Vagina (tissue), 2 donors: ENCODE data around the gene ABCG8. TPM values are rescaled to one million over a fixed set of nuclear protein-coding genes. Genes with fewer than 3 reads are reported as not detected.
A peak's percentile ranks its signal among the peaks of the same experiment; 100 is the strongest.

ENCODE experiments used
- DNase-seq, 2 donors: peaks; one replicate each; pipeline ENCODE4 v3.0.0-alpha.2; 2017; ENCODE audit errors: extremely low spot score in 2 of 2
- H3K27ac ChIP-seq: fragments of 200-600 bp; sonication (generic); one replicate; pipeline ENCODE4 v1.5.1; 2019
- H3K27me3 ChIP-seq: fragments of 200-600 bp; sonication (generic); one replicate; pipeline ENCODE4 v1.5.1; 2019
- H3K36me3 ChIP-seq, 2 donors: fragments of 200-600 bp; sonication (generic); one replicate each; pipeline ENCODE4 v1.5.1; 2017 to 2019
- H3K4me1 ChIP-seq: fragments of 200-600 bp; sonication (generic); one replicate; pipeline ENCODE4 v1.5.1; 2019
- H3K4me3 ChIP-seq, 2 donors: fragments of 200-600 bp; sonication (generic); 1 replicate in 1 of 2; 2 replicates in 1 of 2; pipeline ENCODE4 v1.5.1; 2016 to 2019
- H3K9me3 ChIP-seq: fragments of 200-600 bp; sonication (generic); one replicate; pipeline ENCODE4 v1.5.1; 2019
- POLR2A ChIP-seq, 2 donors: fragments of 450-650 bp; IDR thresholded peaks; one replicate each; pipeline ENCODE4 v1.6.1; 2017; ENCODE audit warnings: antibody characterized with exemption in 2 of 2, mild to moderate bottlenecking in 2 of 2, moderate library complexity in 2 of 2
- POLR2AphosphoS5 ChIP-seq, 2 donors: sonication (generic); formaldehyde crosslinking; IDR thresholded peaks; one replicate each; pipeline ENCODE4 v1.9.0; 2017; ENCODE audit warnings: antibody characterized with exemption in 2 of 2, mild to moderate bottlenecking in 2 of 2, low read depth in 1 of 2; ENCODE audit not compliant: insufficient read depth in 1 of 2
- intact Hi-C: fragments of 100-400 bp; cut with DNase I; formaldehyde crosslinking; loops from one replicate; pipeline ENCODE4 v1.15.1; 2023
- total RNA-seq: library from RNA; depleted of rRNA; stranded (reverse); fragments of >200 nt; gene quantifications from one replicate; pipeline ENCODE4 v1.2.3, GENCODE V29; 2016
- TF ChIP-seq, protein P1 (sequence below), 3 experiments: fragments of 450-650 bp in 2 of 3; fragments of 200-600 bp in 1 of 3; sonication (generic) in 1 of 3; IDR thresholded peaks; one replicate each; pipeline ENCODE4 v1.5.1; 2017 to 2019; ENCODE audit warnings: antibody characterized with exemption in 3 of 3, mild to moderate bottlenecking in 2 of 3, moderate library complexity in 2 of 3

The ABCG8 gene
- total RNA-seq, 1 donor from 2014 or later: not detected

DNA sequence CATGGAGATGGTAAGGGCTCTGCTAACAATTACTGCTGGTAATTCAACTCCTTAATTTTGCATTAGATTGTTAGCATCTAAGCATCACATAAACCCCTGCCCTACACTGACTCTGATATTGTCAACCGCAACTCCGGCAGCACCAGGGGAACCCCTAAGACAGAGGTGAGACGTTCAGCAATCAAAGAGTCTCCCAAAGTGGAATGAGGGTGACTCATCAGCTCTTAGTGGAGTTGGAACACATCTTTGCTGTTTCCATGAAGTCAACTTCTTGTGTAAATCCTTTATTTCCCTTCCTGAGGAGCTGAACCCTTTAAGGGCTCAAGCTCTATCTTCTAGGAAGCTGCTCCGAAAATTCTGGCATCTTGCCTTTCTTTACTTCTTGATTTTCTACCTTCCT is 52.1 kb downstream of the ABCG8 start:
- Histone ChIP-seq H3K9me3 (no peaks in the 10 kb centered on the region), H3K4me3 (no peak overlapping the region), H3K36me3 (peaks cover 0 to 57% of the 10 kb centered on the region in 2 donors), H3K27ac (peak overlapping the region; percentile 45), H3K4me1 (peaks cover 4% of the 10 kb centered on the region), H3K27me3 (no peaks in the 10 kb centered on the region)
- no peak for TF ChIP-seq POLR2A (IDR thresholded peaks at IDR 0.05)
- TF ChIP-seq POLR2AphosphoS5 (IDR thresholded peaks at IDR 0.05; ENCODE audit: insufficient read depth in 1 of 2, low read depth in 1 of 2): no peak
- TF ChIP-seq, protein P1, sequence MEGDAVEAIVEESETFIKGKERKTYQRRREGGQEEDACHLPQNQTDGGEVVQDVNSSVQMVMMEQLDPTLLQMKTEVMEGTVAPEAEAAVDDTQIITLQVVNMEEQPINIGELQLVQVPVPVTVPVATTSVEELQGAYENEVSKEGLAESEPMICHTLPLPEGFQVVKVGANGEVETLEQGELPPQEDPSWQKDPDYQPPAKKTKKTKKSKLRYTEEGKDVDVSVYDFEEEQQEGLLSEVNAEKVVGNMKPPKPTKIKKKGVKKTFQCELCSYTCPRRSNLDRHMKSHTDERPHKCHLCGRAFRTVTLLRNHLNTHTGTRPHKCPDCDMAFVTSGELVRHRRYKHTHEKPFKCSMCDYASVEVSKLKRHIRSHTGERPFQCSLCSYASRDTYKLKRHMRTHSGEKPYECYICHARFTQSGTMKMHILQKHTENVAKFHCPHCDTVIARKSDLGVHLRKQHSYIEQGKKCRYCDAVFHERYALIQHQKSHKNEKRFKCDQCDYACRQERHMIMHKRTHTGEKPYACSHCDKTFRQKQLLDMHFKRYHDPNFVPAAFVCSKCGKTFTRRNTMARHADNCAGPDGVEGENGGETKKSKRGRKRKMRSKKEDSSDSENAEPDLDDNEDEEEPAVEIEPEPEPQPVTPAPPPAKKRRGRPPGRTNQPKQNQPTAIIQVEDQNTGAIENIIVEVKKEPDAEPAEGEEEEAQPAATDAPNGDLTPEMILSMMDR (IDR thresholded peaks at IDR 0.05): no peak
- intact Hi-C loops: no loop called here
- no peak for DNase-seq

DNA sequence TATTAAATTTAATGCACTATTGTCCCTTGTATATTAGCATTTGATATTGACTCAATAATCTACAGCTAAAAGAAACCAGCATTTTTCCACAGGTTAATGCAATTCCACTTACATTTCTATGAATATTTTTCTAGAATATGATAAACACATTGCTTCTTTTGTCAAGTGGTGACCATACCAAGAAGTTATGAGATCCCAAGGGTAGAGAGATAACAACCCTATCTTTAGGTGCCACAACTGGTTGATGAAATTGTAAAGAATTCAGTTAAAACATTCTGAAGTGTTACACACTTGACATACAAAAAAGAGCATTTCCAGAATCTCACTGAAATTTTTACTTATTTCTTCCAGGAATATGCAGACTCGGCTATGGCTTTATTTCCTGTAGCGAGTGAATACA is 56.0 kb downstream of the ABCG8 start:
- peaks cover 4% of the 10 kb centered on the region for H3K4me1 ChIP-seq
- no peaks in the 10 kb centered on the region for H3K9me3 ChIP-seq
- no peak for DNase-seq
- no peak overlapping the region for H3K4me3 ChIP-seq
- peaks cover 0 to 35% of the 10 kb centered on the region in 2 donors for H3K36me3 ChIP-seq
- no peak overlapping the region for H3K27ac ChIP-seq
- TF ChIP-seq, protein P1 (IDR thresholded peaks at IDR 0.05): no peak
- TF ChIP-seq POLR2AphosphoS5 (IDR thresholded peaks at IDR 0.05; ENCODE audit: insufficient read depth in 1 of 2, low read depth in 1 of 2): no peak
- no peak for TF ChIP-seq POLR2A (IDR thresholded peaks at IDR 0.05)
- H3K27me3 ChIP-seq: no peaks in the 10 kb centered on the region
- intact Hi-C loops: no loop called here

DNA sequence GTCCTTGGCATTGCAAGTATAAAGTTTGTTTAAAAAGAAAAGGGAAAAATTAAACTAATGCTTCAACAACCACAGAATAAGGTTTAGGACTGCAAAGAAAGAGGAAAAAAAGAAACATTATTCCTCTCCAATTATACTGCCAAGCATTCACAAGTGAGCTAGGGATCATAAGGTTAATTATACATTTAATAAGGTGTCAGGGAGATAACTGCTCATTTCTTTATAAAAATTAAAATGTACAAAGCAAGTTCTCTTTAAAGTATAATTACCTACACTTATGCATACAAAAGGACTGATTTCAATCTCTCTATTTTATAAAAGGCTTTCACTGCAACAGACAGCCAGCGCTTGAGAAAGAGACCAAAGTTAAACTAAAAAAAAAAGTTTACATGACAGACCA is 58.1 kb downstream of the ABCG8 start:
- Histone ChIP-seq H3K4me3 (no peak overlapping the region), H3K4me1 (no peaks in the 10 kb centered on the region), H3K9me3 (no peaks in the 10 kb centered on the region), H3K27ac (no peak overlapping the region), H3K36me3 (peaks cover 0 to 35% of the 10 kb centered on the region in 2 donors), H3K27me3 (no peaks in the 10 kb centered on the region)
- no peak for DNase-seq
- TF ChIP-seq POLR2A (IDR thresholded peaks at IDR 0.05): no peak
- TF ChIP-seq POLR2AphosphoS5 (IDR thresholded peaks at IDR 0.05; ENCODE audit: insufficient read depth in 1 of 2, low read depth in 1 of 2): no peak
- intact Hi-C loops: no loop called here

DNA sequence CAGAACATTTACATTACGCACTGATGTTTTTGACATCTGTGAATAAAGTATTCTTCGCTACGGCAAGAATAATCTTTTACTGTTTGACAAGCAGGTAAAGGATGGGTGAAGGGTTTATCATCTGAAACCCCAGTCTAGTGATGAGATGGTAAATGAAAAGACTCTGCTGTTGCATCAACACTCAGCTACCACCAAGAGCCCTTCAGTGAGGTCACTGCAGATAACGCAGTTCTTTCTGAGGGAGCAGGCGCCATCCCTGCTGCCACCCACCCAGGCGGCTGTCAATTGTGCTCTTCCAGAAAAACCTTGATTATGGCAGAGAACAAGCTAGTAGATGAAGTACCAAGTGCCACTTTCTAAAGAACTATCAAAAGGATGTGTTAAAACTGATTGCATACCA is 58.7 kb downstream of the ABCG8 start:
- H3K36me3 ChIP-seq: peaks cover 0 to 29% of the 10 kb centered on the region in 2 donors

DNA sequence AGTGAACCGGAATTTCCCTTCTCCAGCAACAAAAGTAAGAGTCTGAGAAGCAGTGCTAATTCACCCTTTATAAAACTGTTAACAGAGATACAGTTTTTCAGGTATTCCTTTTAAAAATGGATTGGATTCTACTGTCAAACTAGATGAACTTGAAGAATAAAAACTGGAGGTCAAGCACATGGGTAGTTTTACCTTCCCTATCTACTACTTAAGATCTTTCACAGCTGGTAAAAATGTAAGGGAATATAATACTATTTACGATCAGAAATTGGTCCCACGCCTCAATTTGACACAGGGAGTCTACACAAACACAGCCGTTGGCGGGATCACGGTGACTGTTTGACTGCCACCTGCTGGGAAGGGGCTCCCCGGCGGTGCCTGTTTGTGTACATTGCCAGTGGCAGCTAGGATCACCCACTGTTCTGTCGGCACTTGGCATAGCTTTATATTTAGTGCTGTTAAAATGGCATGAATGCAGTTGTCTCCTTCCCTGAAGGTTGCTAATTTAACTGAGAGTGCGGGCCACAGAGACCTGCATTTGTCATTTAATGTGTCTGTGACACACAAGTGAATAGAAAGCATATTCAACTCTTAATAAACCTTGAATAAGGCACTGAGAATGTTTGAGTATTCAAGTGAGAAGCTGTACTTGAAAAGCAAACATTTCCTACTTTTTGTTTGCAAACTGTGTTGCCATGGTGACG is 59.5 kb downstream of the ABCG8 start:
- no peaks in the 10 kb centered on the region for H3K9me3 ChIP-seq
- H3K4me1 ChIP-seq: no peaks in the 10 kb centered on the region
- intact Hi-C loops: no loop called here
- no peak overlapping the region for H3K27ac ChIP-seq
- DNase-seq: no peak
- no peak overlapping the region for H3K4me3 ChIP-seq
- peaks cover 0 to 23% of the 10 kb centered on the region in 2 donors for H3K36me3 ChIP-seq
- TF ChIP-seq POLR2A (IDR thresholded peaks at IDR 0.05) (no peak), POLR2AphosphoS5 (IDR thresholded peaks at IDR 0.05; ENCODE audit: insufficient read depth in 1 of 2, low read depth in 1 of 2) (no peak)
- TF ChIP-seq, protein P1 (IDR thresholded peaks at IDR 0.05): no peak
- no peaks in the 10 kb centered on the region for H3K27me3 ChIP-seq

More for the DNA sequence above, 58.7 kb downstream of the ABCG8 start:
- no peaks in the 10 kb centered on the region for H3K4me1 ChIP-seq
- no peaks in the 10 kb centered on the region for H3K27me3 ChIP-seq
- intact Hi-C loops: no loop called here
- no peak overlapping the region for H3K4me3 ChIP-seq
- no peak overlapping the region for H3K27ac ChIP-seq
- no peak for DNase-seq
- H3K9me3 ChIP-seq: no peaks in the 10 kb centered on the region
- TF ChIP-seq, protein P1 (IDR thresholded peaks at IDR 0.05): no peak
- TF ChIP-seq POLR2AphosphoS5 (IDR thresholded peaks at IDR 0.05; ENCODE audit: insufficient read depth in 1 of 2, low read depth in 1 of 2) (no peak), POLR2A (IDR thresholded peaks at IDR 0.05) (no peak)
